Neuronal stem cell (in vitro differentiated cells): ENCODE data around the gene BCOR.

ENCODE experiments used
- DNase-seq: peaks from one replicate; pipeline ENCODE4 v3.0.0-alpha.2; 2013; ENCODE audit warnings: low spot score
- H2AFZ ChIP-seq: one replicate; pipeline ENCODE4 v1.6.1; 2013; ENCODE audit warnings: mild to moderate bottlenecking, low read length, inconsistent platforms
- H2AK5ac ChIP-seq: 2 replicates; pipeline ENCODE4 v1.6.1; 2013; ENCODE audit warnings: low read depth, mild to moderate bottlenecking, inconsistent platforms, low read length, moderate library complexity, mixed read lengths
- H2BK120ac ChIP-seq: 2 replicates; pipeline ENCODE4 v1.6.1; 2013; ENCODE audit warnings: low read depth, mild to moderate bottlenecking, inconsistent platforms, low read length, moderate library complexity, mixed read lengths
- H2BK12ac ChIP-seq: one replicate; pipeline ENCODE4 v1.6.1; 2013; ENCODE audit warnings: low read length, inconsistent platforms
- H2BK15ac ChIP-seq: 2 replicates; pipeline ENCODE4 v1.6.1; 2013; ENCODE audit warnings: mild to moderate bottlenecking, low read length, inconsistent platforms, mixed read lengths
- H2BK5ac ChIP-seq: one replicate; pipeline ENCODE4 v1.6.1; 2013; ENCODE audit warnings: inconsistent platforms, mild to moderate bottlenecking, low read length, moderate library complexity
- H3K14ac ChIP-seq: one replicate; pipeline ENCODE4 v1.6.1; 2013; ENCODE audit warnings: low read length, inconsistent platforms
- H3K18ac ChIP-seq: 2 replicates; pipeline ENCODE4 v1.6.1; 2013; ENCODE audit warnings: low read length, inconsistent platforms
- H3K23ac ChIP-seq: 2 replicates; pipeline ENCODE4 v1.6.1; 2013; ENCODE audit warnings: low read depth, mild to moderate bottlenecking, mixed read lengths, low read length, inconsistent platforms; ENCODE audit not compliant: poor library complexity
- H3K27ac ChIP-seq: replicated peaks from 3 replicates; pipeline ENCODE4 v1.5.1; 2013; ENCODE audit warnings: low read length, inconsistent platforms
- H3K27me3 ChIP-seq, 3 experiments: 2 replicates each; pipeline ENCODE4 v1.6.1; 2013; ENCODE audit warnings: low read length in 3 of 3, mild to moderate bottlenecking in 2 of 3, inconsistent platforms in 1 of 3, low read depth in 1 of 3, mixed read lengths in 1 of 3, moderate library complexity in 1 of 3; ENCODE audit not compliant: control insufficient read depth in 3 of 3, insufficient read depth in 3 of 3
- H3K36me3 ChIP-seq, 2 donors: replicated peaks in 1 of 2; 2 replicates each; pipeline ENCODE4 v1.6.1; 2013; ENCODE audit warnings: low read length in 2 of 2; ENCODE audit not compliant: control insufficient read depth in 2 of 2, insufficient read depth in 2 of 2
- H3K4ac ChIP-seq: 2 replicates; pipeline ENCODE4 v1.6.1; 2013; ENCODE audit warnings: inconsistent platforms, mild to moderate bottlenecking, low read length, moderate library complexity
- H3K4me1 ChIP-seq, 2 donors: 1 replicate in 1 of 2; 2 replicates in 1 of 2; pipeline ENCODE4 v1.6.1; 2013; ENCODE audit warnings: low read length in 2 of 2, low read depth in 1 of 2; ENCODE audit not compliant: control insufficient read depth in 2 of 2, insufficient read depth in 1 of 2
- H3K4me2 ChIP-seq: one replicate; pipeline ENCODE4 v1.6.1; 2013; ENCODE audit warnings: mild to moderate bottlenecking, low read length, inconsistent platforms; ENCODE audit not compliant: insufficient read depth, poor library complexity, severe bottlenecking
- H3K4me3 ChIP-seq, 2 donors: 2 replicates each; pipeline ENCODE4 v1.5.1; 2013; ENCODE audit warnings: low read length in 2 of 2, mild to moderate bottlenecking in 2 of 2, inconsistent platforms in 1 of 2, moderate library complexity in 1 of 2
- H3K79me1 ChIP-seq: one replicate; pipeline ENCODE4 v1.6.1; 2013; ENCODE audit warnings: low read depth, mild to moderate bottlenecking, inconsistent platforms, low read length, moderate library complexity
- H3K9ac ChIP-seq: one replicate; pipeline ENCODE4 v1.6.1; 2013; ENCODE audit warnings: mild to moderate bottlenecking, low read depth, low read length, inconsistent platforms; ENCODE audit not compliant: poor library complexity
- H3K9me3 ChIP-seq, 2 donors: replicated peaks in 1 of 2; 2 replicates each; pipeline versions ENCODE3 to v1.6.1; 2013; ENCODE audit warnings: low read length in 2 of 2, mild to moderate bottlenecking in 2 of 2, inconsistent platforms in 1 of 2, low read depth in 1 of 2, mixed read lengths in 1 of 2, moderate library complexity in 1 of 2; ENCODE audit not compliant: control insufficient read depth in 2 of 2, insufficient read depth in 1 of 2
- H4K8ac ChIP-seq: one replicate; pipeline ENCODE4 v1.6.1; 2013; ENCODE audit warnings: low read depth, mild to moderate bottlenecking, inconsistent platforms, low read length, moderate library complexity
- H4K91ac ChIP-seq: one replicate; pipeline ENCODE4 v1.6.1; 2013; ENCODE audit warnings: low read length, low read depth, mild to moderate bottlenecking, inconsistent platforms; ENCODE audit not compliant: poor library complexity
- WGBS, 2 donors: extraction: QIAGEN DNeasy Blood & Tissue Kit; methylation state at CpG; one replicate each; pipeline ENCODE4 v1.1.7; 2013; ENCODE audit warnings: missing lambda C conversion rate in 2 of 2, mixed read lengths in 1 of 2; ENCODE audit not compliant: insufficient read length in 2 of 2, insufficient replicate concordance in 1 of 2; ENCODE audit errors: extremely low coverage in 2 of 2; 5-methylcytosine and 5-hydroxymethylcytosine counted together

BCOR gene

GRCh38 chrX:40112996-40113395 is 15.2 kb upstream of the BCOR start:
- Histone ChIP-seq H3K9me3 (no peaks in the 10 kb centered on the region), H3K23ac (no peak overlapping the region), H3K4me2 (no peak overlapping the region), H3K4ac (no peak overlapping the region), H3K9ac (no peak overlapping the region), H3K27me3 (no peaks in the 10 kb centered on the region), H3K36me3 (no peaks in the 10 kb centered on the region), H2AFZ (no peak overlapping the region), H4K91ac (no peak overlapping the region), H3K79me1 (peaks cover 2% of the 10 kb centered on the region), H2BK12ac (no peak overlapping the region), H2BK5ac (no peak overlapping the region), H4K8ac (no peak overlapping the region), H3K4me1 (peaks cover 0 to 3% of the 10 kb centered on the region in 2 donors), H2BK15ac (no peak overlapping the region), H2BK120ac (no peak overlapping the region), H3K14ac (no peak overlapping the region), H3K4me3 (no peak overlapping the region), H3K18ac (no peak overlapping the region), H3K27ac (no peak overlapping the region), H2AK5ac (no peak overlapping the region)
- no CpG with 5 or more reads among the region's 3 CpGs for WGBS, 2 donors
- DNase-seq, result no peak

- Histone ChIP-seq H2BK120ac (no peak overlapping the region), H3K4me3 (no peak overlapping the region), H2AK5ac (no peak overlapping the region), H3K4me2 (no peak overlapping the region), H3K14ac (no peak overlapping the region), H3K27ac (no peak overlapping the region), H3K9ac (no peak overlapping the region), H3K23ac (no peak overlapping the region), H3K9me3 (no peaks in the 10 kb centered on the region), H2BK12ac (no peak overlapping the region), H2BK5ac (no peak overlapping the region), H2BK15ac (no peak overlapping the region), H4K91ac (no peak overlapping the region), H3K4me1 (peaks cover 2 to 6% of the 10 kb centered on the region in 2 donors), H3K79me1 (peaks cover 2% of the 10 kb centered on the region), H4K8ac (no peak overlapping the region), H3K36me3 (no peaks in the 10 kb centered on the region), H2AFZ (no peak overlapping the region), H3K18ac (no peak overlapping the region), H3K27me3 (peaks cover 0 to 5% (median 0%) of the 10 kb centered on the region in 3 experiments), H3K4ac (no peak overlapping the region)
- DNase-seq, result no peak
- WGBS, 2 donors, result no CpG with 5 or more reads among the region's 4 CpGs
These were observed 14.1 kb upstream of the BCOR start for GRCh38 chrX:40111868-40112267.

- Histone ChIP-seq H3K18ac (peak overlapping the region; percentile 80), H2BK5ac (no peak overlapping the region), H3K14ac (no peak overlapping the region), H2AK5ac (no peak overlapping the region), H3K79me1 (peaks cover 5% of the 10 kb centered on the region), H3K27ac (no peak overlapping the region), H3K4me2 (peak overlapping the region; percentile 62), H3K27me3 (peaks cover 0 to 5% (median 0%) of the 10 kb centered on the region in 3 experiments), H3K4me1 (peaks cover 2 to 7% of the 10 kb centered on the region in 2 donors), H3K36me3 (no peaks in the 10 kb centered on the region), H2AFZ (peak overlapping the region; percentile 62), H3K23ac (peak overlapping the region; percentile 12), H2BK120ac (no peak overlapping the region), H2BK15ac (no peak overlapping the region), H2BK12ac (no peak overlapping the region), H3K9me3 (no peaks in the 10 kb centered on the region), H4K91ac (no peak overlapping the region), H3K4me3 (peak overlapping the region; percentile 61 to 79), H4K8ac (no peak overlapping the region), H3K4ac (no peak overlapping the region), H3K9ac (no peak overlapping the region)
- DNase-seq, result no peak
- no CpG with 5 or more reads among the region's 84 CpGs for WGBS, 2 donors
These were observed 11.7 kb upstream of the BCOR start for GRCh38 chrX:40109288-40110008.

DNA sequence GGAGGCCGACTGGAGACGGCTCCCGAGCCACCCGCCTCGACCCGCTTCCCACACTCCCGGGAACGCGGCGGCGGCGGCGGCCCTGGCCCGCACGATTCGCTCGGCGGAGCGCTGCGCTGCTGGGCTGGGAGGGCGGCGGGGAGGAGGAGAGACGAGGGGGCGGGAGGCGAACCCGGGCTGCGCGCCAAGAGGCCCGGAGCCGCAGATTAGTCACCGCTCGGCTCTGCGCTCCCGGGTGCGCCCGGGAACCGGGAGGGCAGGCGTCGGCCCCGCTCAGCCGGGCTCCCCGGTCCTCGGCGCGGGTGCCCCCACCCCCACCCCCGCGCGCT is 11.2 kb upstream of the BCOR start:
- Histone ChIP-seq H3K4me1 (peaks cover 3 to 7% of the 10 kb centered on the region in 2 donors), H3K9me3 (no peaks in the 10 kb centered on the region), H3K9ac (no peak overlapping the region), H2AK5ac (no peak overlapping the region), H3K4me3 (peak overlapping the region; percentile 61 to 79), H2BK5ac (no peak overlapping the region), H3K36me3 (no peaks in the 10 kb centered on the region), H3K14ac (no peak overlapping the region), H2BK12ac (no peak overlapping the region), H3K27me3 (peaks cover 0 to 10% (median 0%) of the 10 kb centered on the region in 3 experiments), H4K91ac (no peak overlapping the region), H3K79me1 (peaks cover 5% of the 10 kb centered on the region), H3K27ac (no peak overlapping the region), H2BK15ac (no peak overlapping the region), H3K4me2 (peak overlapping the region; percentile 62), H4K8ac (no peak overlapping the region), H2BK120ac (no peak overlapping the region), H3K23ac (no peak overlapping the region), H3K4ac (no peak overlapping the region), H2AFZ (peak overlapping the region; percentile 62), H3K18ac (peak overlapping the region; percentile 91)
- WGBS, 2 donors, result no CpG with 5 or more reads among the region's 48 CpGs
- DNase-seq, result no peak
